RWPE2 (cell line): Measurements from ENCODE around the gene ACKR4.
"Not testable (repeated sequence)": the region's sequence is repeated elsewhere in the genome, so short reads cannot be mapped to it uniquely, and the experiment has no call there.

ENCODE experiments used
- ATAC-seq: fragments of 200-7000 bp; cut with Tn5 transposase; 3 replicates; pipeline ENCODE4 v1.9.1; 2021; ENCODE audit warnings: low read depth
- DNase-seq: peaks from one replicate; pipeline ENCODE4 v3.0.0-alpha.2; 2020; ENCODE audit warnings: low spot score
- H3K27ac ChIP-seq: fragments of 450-650 bp; 2 replicates; pipeline ENCODE4 v1.5.1; 2017; ENCODE audit warnings: mild to moderate bottlenecking; ENCODE audit not compliant: poor library complexity, severe bottlenecking
- H3K27me3 ChIP-seq: fragments of 250-450 bp; sonication (Bioruptor Pico); 2 replicates; pipeline ENCODE4 v1.5.1; 2021; ENCODE audit warnings: mild to moderate bottlenecking, moderate library complexity; ENCODE audit not compliant: insufficient read depth, poor library complexity, severe bottlenecking
- H3K36me3 ChIP-seq: fragments of 250-450 bp; sonication (Bioruptor Pico); 2 replicates; pipeline ENCODE4 v1.5.1; 2020; ENCODE audit warnings: low read depth, mild to moderate bottlenecking, moderate library complexity
- H3K4me1 ChIP-seq: fragments of 250-450 bp; sonication (Bioruptor Pico); 2 replicates; pipeline ENCODE4 v1.5.1; 2021; ENCODE audit warnings: mild to moderate bottlenecking, moderate library complexity; ENCODE audit not compliant: insufficient read depth, poor library complexity, severe bottlenecking
- H3K4me3 ChIP-seq: fragments of 250-450 bp; sonication (Bioruptor Pico); 2 replicates; pipeline ENCODE4 v1.5.1; 2021; ENCODE audit warnings: mild to moderate bottlenecking, moderate library complexity; ENCODE audit not compliant: severe bottlenecking
- H3K9me3 ChIP-seq: fragments of 250-450 bp; sonication (Bioruptor Pico); 2 replicates; pipeline ENCODE4 v1.5.1; 2021; ENCODE audit warnings: mild to moderate bottlenecking, moderate library complexity; ENCODE audit not compliant: severe bottlenecking
- CTCF ChIP-seq: fragments of 450-650 bp; IDR thresholded peaks from one replicate; pipeline ENCODE4 v1.5.1; 2017; ENCODE audit warnings: mild to moderate bottlenecking, moderate library complexity; ENCODE audit not compliant: poor library complexity, severe bottlenecking

Gene ACKR4

GRCh38 chr3:132630612-132631011 lies 33.5 kb downstream of the ACKR4 start:
- Histone ChIP-seq H3K36me3 (peaks cover 48% of the 10 kb centered on the region), H3K27ac (peak overlapping the region; percentile 69), H3K4me3 (no peak overlapping the region), H3K27me3 (no peaks in the 10 kb centered on the region), H3K9me3 (no peaks in the 10 kb centered on the region), H3K4me1 (peaks cover 21% of the 10 kb centered on the region)
- no peak for TF ChIP-seq CTCF
- no peak for ATAC-seq
- no peak for DNase-seq

GRCh38 chr3:132635052-132635451 lies 38.0 kb downstream of the ACKR4 start:
- DNase-seq, result no peak

GRCh38 chr3:132637590-132637989 lies 40.5 kb downstream of the ACKR4 start:
- Histone ChIP-seq H3K27ac (peak overlapping the region; percentile 75), H3K36me3 (peaks cover 50% of the 10 kb centered on the region), H3K4me1 (peaks cover 28% of the 10 kb centered on the region), H3K27me3 (no peaks in the 10 kb centered on the region), H3K9me3 (no peaks in the 10 kb centered on the region), H3K4me3 (no peak overlapping the region)
- DNase-seq (no peak), ATAC-seq (peak; percentile 93)
- TF ChIP-seq CTCF, result no peak

More at GRCh38 chr3:132635052-132635451, 38.0 kb downstream of the ACKR4 start:
- Histone ChIP-seq H3K27ac (no peak overlapping the region), H3K36me3 (peaks cover 40% of the 10 kb centered on the region), H3K27me3 (no peaks in the 10 kb centered on the region), H3K9me3 (no peaks in the 10 kb centered on the region), H3K4me3 (no peak overlapping the region), H3K4me1 (peaks cover 29% of the 10 kb centered on the region)
- ATAC-seq, result no peak
- no peak for TF ChIP-seq CTCF

GRCh38 chr3:132638706-132639105 lies 41.6 kb downstream of the ACKR4 start:
- H3K4me1 ChIP-seq, result peaks cover 28% of the 10 kb centered on the region
- H3K27ac ChIP-seq, result peak overlapping the region; percentile 75
- ATAC-seq, result no peak
- no peak for DNase-seq
- no peaks in the 10 kb centered on the region for H3K9me3 ChIP-seq
- TF ChIP-seq CTCF, result no peak
- no peak overlapping the region for H3K4me3 ChIP-seq
- H3K27me3 ChIP-seq, result no peaks in the 10 kb centered on the region
- peaks cover 50% of the 10 kb centered on the region for H3K36me3 ChIP-seq

- H3K27me3 ChIP-seq, ATAC-seq, H3K9me3 ChIP-seq, DNase-seq, H3K4me3 ChIP-seq: not testable (repeated sequence)
- H3K27ac ChIP-seq, result peak overlapping the region; percentile 14
- H3K36me3 ChIP-seq, result peaks cover 47% of the 10 kb centered on the region
- H3K4me1 ChIP-seq, result peaks cover 40% of the 10 kb centered on the region
Observed at GRCh38 chr3:132641427-132641826, 44.4 kb downstream of the ACKR4 start.
